ACC112 (cell line): ENCODE results near the gene FDXR.

ENCODE experiments used
- H2AFZ ChIP-seq: fragments of 200-600 bp; sonication (generic); one replicate; pipeline ENCODE4 v1.6.0; 2017; ENCODE audit warnings: antibody characterized with exemption, low read length; ENCODE audit not compliant: unreplicated experiment
- H3K27ac ChIP-seq: fragments of 200-600 bp; sonication (generic); 2 replicates; pipeline ENCODE4 v1.5.1; 2014; ENCODE audit warnings: low read depth, mild to moderate bottlenecking, antibody characterized with exemption, low read length, moderate library complexity
- H3K27me3 ChIP-seq: fragments of 200-600 bp; sonication (generic); 2 replicates; pipeline ENCODE4 v1.6.1; 2014; ENCODE audit warnings: mild to moderate bottlenecking, antibody characterized with exemption, low read length, moderate library complexity, mixed read lengths; ENCODE audit not compliant: insufficient read depth
- H3K36me3 ChIP-seq: fragments of 200-600 bp; sonication (generic); 2 replicates; pipeline ENCODE4 v1.6.1; 2016; ENCODE audit warnings: mild to moderate bottlenecking, antibody characterized with exemption, low read length, moderate library complexity, mixed read lengths; ENCODE audit not compliant: insufficient read depth
- H3K4me1 ChIP-seq: fragments of 200-600 bp; sonication (generic); one replicate; pipeline ENCODE4 v1.6.1; 2016; ENCODE audit warnings: low read length, mixed read lengths; ENCODE audit not compliant: insufficient read depth, unreplicated experiment, control insufficient read depth
- H3K4me3 ChIP-seq: fragments of 200-600 bp; sonication (generic); 2 replicates; pipeline ENCODE4 v1.5.1; 2014; ENCODE audit warnings: mild to moderate bottlenecking, low read depth, low read length
- H3K79me2 ChIP-seq: fragments of 200-600 bp; sonication (generic); one replicate; pipeline ENCODE4 v1.6.0; 2016; ENCODE audit warnings: low read length; ENCODE audit not compliant: control insufficient read depth, unreplicated experiment, insufficient read depth

Gene FDXR, protein sequence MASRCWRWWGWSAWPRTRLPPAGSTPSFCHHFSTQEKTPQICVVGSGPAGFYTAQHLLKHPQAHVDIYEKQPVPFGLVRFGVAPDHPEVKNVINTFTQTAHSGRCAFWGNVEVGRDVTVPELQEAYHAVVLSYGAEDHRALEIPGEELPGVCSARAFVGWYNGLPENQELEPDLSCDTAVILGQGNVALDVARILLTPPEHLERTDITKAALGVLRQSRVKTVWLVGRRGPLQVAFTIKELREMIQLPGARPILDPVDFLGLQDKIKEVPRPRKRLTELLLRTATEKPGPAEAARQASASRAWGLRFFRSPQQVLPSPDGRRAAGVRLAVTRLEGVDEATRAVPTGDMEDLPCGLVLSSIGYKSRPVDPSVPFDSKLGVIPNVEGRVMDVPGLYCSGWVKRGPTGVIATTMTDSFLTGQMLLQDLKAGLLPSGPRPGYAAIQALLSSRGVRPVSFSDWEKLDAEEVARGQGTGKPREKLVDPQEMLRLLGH

DNA sequence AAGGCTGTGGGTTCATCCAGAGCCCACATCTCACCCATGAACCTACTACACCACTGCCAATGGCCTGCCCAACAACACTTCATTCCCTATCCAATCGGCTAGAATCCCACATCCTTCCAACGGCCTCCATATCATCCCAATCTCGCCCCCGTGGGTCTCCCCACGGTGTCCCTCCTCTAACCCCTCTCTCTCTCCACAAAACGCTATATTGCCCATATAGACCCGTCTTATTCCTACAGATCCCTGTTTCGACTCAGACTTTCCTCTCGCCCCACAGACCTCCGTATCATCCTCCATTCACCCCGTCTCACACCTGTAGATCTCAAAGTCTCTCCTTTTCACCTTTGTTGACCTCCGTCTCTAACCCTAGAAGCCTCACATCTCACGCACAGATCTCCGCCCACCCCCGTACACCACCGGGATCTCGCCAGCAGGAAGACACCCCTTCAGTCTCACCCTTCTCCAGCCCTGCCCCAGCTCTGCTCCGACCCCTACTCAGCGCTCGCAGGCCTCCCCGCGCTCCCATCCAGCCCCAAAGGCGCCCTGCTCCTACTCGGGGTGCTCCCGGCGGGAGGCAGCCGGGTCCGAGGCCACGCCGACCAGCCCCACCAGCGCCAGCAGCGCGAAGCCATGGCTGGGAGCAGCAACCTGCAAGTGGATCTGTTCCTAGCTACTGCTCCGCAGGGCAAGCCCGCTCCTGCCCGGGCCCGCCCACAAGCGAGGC, at the start of gene FDXR:
FDXR (minus strand) TSS at position 682 of the 724 bp plus-strand sequence; CDS start at position 632, 50 bp downstream.
- Histone ChIP-seq H3K27ac (peak within 1 kb of the TSS; percentile 53), H3K36me3 (no peaks in the 10 kb centered on the region), H3K79me2 (no peaks in the 10 kb centered on the region), H3K4me1 (peaks cover 17% of the 10 kb centered on the region), H3K27me3 (no peaks in the 10 kb centered on the region), H3K4me3 (peak within 1 kb of the TSS; percentile 84), H2AFZ (peak within 1 kb of the TSS; percentile 83)

GRCh38 chr17:74922172-74922571, 49.4 kb upstream of the FDXR start:
- no peaks in the 10 kb centered on the region for H3K79me2 ChIP-seq
- H3K27ac ChIP-seq = no peak overlapping the region
- no peaks in the 10 kb centered on the region for H3K36me3 ChIP-seq
- no peaks in the 10 kb centered on the region for H3K4me1 ChIP-seq
- H3K4me3 ChIP-seq = no peak overlapping the region
- no peak overlapping the region for H2AFZ ChIP-seq
- H3K27me3 ChIP-seq = peaks cover 73% of the 10 kb centered on the region

DNA sequence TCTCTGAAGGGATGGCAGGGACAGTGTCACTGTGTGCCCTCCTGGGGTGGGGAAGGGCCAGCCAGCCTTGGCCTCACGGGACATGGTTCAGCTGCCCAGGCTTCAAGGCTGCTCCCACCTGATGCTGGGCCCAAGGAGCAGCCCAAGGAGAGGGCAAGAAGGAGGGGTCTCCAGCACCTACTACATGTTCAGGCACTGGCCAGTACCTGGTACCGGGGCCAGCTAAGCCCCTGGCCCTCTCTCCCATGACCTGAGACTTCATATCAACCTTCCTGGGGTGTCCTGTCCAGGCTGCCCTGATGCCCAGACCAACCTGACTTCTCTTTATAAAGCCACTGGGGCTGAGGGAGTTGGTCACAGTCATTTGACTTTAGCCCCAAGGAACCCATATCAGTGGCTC, 49.0 kb upstream of the FDXR start:
- no peak overlapping the region for H3K27ac ChIP-seq
- H2AFZ ChIP-seq = no peak overlapping the region
- peaks cover 69% of the 10 kb centered on the region for H3K27me3 ChIP-seq
- H3K79me2 ChIP-seq = no peaks in the 10 kb centered on the region
- H3K4me1 ChIP-seq = no peaks in the 10 kb centered on the region
- H3K36me3 ChIP-seq = no peaks in the 10 kb centered on the region
- no peak overlapping the region for H3K4me3 ChIP-seq

DNA sequence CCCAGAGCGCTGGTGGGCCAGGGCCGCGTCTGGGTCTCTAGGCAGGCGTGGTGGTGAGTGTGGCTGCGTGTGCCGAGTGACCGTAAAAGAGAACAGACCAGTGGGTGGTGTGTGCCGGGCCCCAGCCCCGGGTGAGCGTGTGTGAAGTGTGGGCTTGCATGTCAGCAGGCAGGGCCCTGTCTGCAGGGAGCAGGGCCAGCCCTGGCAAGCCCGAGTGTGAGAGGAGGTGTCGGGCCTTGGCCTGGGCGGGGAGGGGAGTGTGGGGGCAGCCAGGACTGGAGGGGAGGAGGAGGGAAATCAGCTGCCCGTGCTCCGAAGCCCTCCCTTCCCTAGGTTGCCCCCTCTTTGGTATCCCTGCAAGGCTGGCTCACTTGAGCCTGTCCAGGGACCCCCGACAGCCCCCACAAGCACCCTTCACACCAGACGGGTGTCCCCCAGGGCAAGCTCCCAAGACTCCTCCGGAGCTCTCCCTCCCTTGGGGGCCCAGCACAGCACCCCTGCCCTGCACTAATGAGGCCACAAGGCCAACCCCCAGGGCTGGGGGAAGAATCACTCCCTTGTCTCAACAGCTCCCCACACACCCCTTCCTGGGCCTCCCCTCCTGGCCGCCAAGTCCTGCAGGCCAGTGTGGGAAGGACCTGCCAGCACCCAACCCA, 48.4 kb upstream of the FDXR start:
- Histone ChIP-seq H3K36me3 (no peaks in the 10 kb centered on the region), H3K27me3 (peaks cover 64% of the 10 kb centered on the region), H3K27ac (no peak overlapping the region), H3K4me1 (no peaks in the 10 kb centered on the region), H3K4me3 (no peak overlapping the region), H2AFZ (no peak overlapping the region), H3K79me2 (no peaks in the 10 kb centered on the region)

GRCh38 chr17:74920642-74921025, 47.8 kb upstream of the FDXR start:
- no peak overlapping the region for H3K4me3 ChIP-seq
- no peaks in the 10 kb centered on the region for H3K79me2 ChIP-seq
- no peak overlapping the region for H2AFZ ChIP-seq
- no peaks in the 10 kb centered on the region for H3K4me1 ChIP-seq
- H3K27me3 ChIP-seq = peaks cover 59% of the 10 kb centered on the region
- no peaks in the 10 kb centered on the region for H3K36me3 ChIP-seq
- no peak overlapping the region for H3K27ac ChIP-seq

DNA sequence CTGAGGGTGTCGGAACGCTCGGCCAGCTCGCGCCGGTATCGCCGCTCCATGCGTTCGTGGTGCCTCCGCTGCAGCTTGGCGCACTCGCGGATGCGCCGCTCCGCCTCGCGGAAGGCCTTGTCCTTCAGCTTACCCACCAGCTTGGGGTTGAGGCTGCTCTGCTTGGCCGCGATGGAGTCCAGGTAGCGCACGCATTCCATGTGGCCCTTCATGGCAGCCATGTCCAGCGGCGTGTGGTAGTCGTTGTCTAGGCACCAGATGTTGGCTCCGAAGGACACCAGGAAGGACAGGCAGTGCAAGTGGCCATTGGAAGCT, 47.5 kb upstream of the FDXR start:
- H2AFZ ChIP-seq = no peak overlapping the region
- H3K27me3 ChIP-seq = peaks cover 55% of the 10 kb centered on the region
- no peaks in the 10 kb centered on the region for H3K79me2 ChIP-seq
- no peak overlapping the region for H3K27ac ChIP-seq
- no peak overlapping the region for H3K4me3 ChIP-seq
- no peaks in the 10 kb centered on the region for H3K4me1 ChIP-seq
- H3K36me3 ChIP-seq = no peaks in the 10 kb centered on the region

DNA sequence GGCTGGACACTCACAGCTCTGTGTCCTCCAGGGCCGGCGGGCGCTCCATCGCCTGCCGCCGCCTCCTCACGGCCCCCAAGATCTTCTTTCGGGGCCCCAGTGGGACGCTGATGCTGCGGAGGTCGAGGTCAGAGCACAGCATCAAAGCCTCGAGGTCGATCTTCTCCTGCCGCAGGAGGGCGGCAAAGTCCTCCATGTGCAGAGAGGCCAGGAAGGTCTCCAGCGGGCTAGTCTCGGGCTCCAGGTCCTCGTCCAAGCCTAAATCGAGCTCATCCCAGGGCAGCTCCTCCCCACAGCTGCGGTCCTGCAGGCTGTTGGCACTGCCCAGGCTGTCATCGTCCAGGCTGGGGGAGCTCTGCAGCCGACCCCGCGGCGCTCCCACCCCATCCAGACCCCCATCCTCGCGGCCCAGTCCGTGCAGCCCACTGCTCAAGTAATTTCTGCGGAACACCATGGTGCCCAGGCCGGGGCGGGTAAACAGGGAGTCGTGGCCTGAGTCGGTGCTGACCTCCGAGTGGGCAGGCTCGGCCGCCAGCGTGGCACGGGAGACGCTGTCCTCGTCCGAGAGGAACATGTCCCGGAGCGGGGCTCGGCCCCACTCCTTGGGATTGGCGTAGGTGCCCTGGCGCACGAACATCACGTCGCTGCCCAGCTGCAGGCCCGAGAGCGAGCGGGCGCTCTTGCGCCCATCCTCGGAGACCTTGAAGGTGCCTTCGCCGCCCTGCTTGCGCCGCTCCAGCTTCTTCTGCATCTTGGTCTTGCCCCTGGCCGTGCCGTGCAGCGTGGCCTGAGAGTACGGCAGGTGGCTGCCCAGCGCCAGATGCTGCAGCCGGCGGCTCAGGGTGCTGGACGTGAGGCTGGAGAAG, 46.9 kb upstream of the FDXR start:
- H3K4me3 ChIP-seq = no peak overlapping the region
- H3K79me2 ChIP-seq = no peaks in the 10 kb centered on the region
- H3K36me3 ChIP-seq = no peaks in the 10 kb centered on the region
- H3K27me3 ChIP-seq = peaks cover 49% of the 10 kb centered on the region
- H2AFZ ChIP-seq = no peak overlapping the region
- no peaks in the 10 kb centered on the region for H3K4me1 ChIP-seq
- H3K27ac ChIP-seq = no peak overlapping the region

GRCh38 chr17:74918906-74919305, 46.1 kb upstream of the FDXR start:
- H3K27me3 ChIP-seq = peaks cover 41% of the 10 kb centered on the region
- no peaks in the 10 kb centered on the region for H3K36me3 ChIP-seq
- H3K4me3 ChIP-seq = no peak overlapping the region
- no peak overlapping the region for H2AFZ ChIP-seq
- H3K79me2 ChIP-seq = no peaks in the 10 kb centered on the region
- H3K4me1 ChIP-seq = no peaks in the 10 kb centered on the region
- no peak overlapping the region for H3K27ac ChIP-seq

DNA sequence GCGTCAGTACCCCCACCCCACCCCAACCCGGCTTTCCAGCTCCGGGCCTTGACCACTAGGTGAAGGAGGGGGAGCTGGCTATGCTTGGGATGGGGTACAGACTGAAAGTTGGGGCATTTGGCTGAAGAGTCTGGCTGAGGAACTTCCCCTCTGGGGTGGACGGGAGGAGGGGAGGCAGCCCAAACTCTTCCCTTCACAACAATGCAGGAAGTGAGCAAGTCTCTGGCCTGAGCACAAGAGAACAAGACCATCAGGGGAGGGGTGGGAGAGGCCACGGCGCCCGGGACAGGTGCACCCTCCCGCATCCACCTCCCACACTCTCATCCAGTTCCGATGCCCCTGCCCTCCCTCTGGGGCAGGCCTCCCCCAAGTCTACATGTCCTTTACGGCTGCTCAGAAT, 44.6 kb upstream of the FDXR start:
- no peak overlapping the region for H2AFZ ChIP-seq
- H3K79me2 ChIP-seq = no peaks in the 10 kb centered on the region
- peaks cover 27% of the 10 kb centered on the region for H3K27me3 ChIP-seq
- H3K36me3 ChIP-seq = no peaks in the 10 kb centered on the region
- H3K4me3 ChIP-seq = no peak overlapping the region
- no peaks in the 10 kb centered on the region for H3K4me1 ChIP-seq
- no peak overlapping the region for H3K27ac ChIP-seq

- Histone ChIP-seq H3K27ac (no peak overlapping the region), H3K4me1 (no peaks in the 10 kb centered on the region), H3K79me2 (no peaks in the 10 kb centered on the region), H2AFZ (no peak overlapping the region), H3K4me3 (no peak overlapping the region), H3K27me3 (peaks cover 23% of the 10 kb centered on the region), H3K36me3 (no peaks in the 10 kb centered on the region)
Measured at GRCh38 chr17:74916851-74917199, 44.0 kb upstream of the FDXR start.
